ENCODE data around the gene ANKRD23.

DNA sequence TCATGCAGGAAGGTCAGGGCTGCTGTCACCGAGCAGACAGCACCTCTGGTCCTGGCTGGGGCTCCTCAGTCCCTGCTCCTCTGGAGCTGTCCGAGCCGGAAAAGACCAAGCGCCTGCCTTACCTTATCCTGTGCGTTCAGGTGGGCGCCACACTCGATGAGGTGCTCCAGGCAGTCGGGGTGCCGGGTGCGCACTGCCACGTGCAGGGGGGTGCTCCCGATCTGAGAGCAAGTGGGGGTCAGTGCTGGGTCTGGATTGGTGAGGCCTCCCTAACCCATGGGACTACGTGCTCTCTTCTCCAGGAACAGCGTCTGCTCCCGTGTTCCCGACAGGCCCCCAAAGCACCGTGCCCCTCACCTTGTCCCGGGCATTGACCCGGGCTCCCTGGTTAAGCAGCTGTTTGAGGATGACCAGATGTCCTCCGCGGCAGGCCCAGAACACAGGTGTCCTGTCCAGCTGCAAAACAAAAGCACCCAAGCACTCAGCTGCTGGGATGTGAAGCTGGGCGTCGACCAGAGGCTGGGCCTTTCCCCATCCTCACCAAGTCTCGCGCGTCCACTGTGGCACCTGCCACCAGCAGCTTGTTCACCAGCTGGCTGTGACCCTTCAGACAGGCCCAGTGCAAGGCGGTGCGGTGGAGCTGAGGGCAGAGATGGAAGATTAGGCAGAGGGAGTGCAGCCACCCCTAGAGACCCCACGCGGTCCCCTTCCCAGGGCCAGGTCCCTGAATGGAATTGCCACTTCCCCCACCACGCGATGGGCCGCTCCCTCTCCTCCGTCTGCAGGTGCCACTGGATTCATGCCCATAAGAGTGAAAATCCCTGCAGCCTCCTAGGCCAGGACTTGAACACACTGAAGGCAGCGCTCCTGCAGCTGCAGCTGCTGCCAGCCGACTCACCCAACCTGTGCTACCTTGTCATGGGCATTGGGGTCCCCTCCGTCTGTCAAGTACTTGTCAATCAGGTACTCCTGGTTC, 3.7 kb downstream of the ANKRD23 start:
- TF ChIP-seq, protein P1, sequence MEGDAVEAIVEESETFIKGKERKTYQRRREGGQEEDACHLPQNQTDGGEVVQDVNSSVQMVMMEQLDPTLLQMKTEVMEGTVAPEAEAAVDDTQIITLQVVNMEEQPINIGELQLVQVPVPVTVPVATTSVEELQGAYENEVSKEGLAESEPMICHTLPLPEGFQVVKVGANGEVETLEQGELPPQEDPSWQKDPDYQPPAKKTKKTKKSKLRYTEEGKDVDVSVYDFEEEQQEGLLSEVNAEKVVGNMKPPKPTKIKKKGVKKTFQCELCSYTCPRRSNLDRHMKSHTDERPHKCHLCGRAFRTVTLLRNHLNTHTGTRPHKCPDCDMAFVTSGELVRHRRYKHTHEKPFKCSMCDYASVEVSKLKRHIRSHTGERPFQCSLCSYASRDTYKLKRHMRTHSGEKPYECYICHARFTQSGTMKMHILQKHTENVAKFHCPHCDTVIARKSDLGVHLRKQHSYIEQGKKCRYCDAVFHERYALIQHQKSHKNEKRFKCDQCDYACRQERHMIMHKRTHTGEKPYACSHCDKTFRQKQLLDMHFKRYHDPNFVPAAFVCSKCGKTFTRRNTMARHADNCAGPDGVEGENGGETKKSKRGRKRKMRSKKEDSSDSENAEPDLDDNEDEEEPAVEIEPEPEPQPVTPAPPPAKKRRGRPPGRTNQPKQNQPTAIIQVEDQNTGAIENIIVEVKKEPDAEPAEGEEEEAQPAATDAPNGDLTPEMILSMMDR (IDR thresholded peaks at IDR 0.05), result no peak
- TF ChIP-seq POLR2A (IDR thresholded peaks at IDR 0.05), result no peak
